OCI-LY7 (cell line): ENCODE measurements around the gene THRA. TPM values are rescaled to one million over a fixed set of nuclear protein-coding genes. Genes with fewer than 3 reads are reported as not detected.
A peak's percentile ranks its signal among the peaks of the same experiment; 100 is the strongest.

Experiments used
- BruUV-seq: library from RNA; stranded (reverse); fragments of 400-500 nt; replicated peaks from 2 replicates; lab custom pipeline; 2021; lab: Mats Ljungman, UMichigan
- CTCF ChIA-PET: fragments of 300-600 bp; sonication (Branson Sonifier 250); formaldehyde crosslinking; loops from one replicate; lab custom pipeline; 2022; ENCODE audit warnings: antibody characterized with exemption; ENCODE audit not compliant: unreplicated experiment; lab: Charles Lee
- POLR2A ChIA-PET: fragments of 300-600 bp; sonication (Branson Sonifier 250); formaldehyde crosslinking; loops from one replicate; lab custom pipeline; 2022; ENCODE audit warnings: antibody characterized with exemption; lab: Charles Lee
- DNase-seq: peaks from one replicate; pipeline ENCODE4 v3.0.0-alpha.2; 2015; ENCODE audit warnings: low spot score
- H2AFZ ChIP-seq: fragments of 200-600 bp; sonication (generic), shearing (Covaris generic); 2 replicates; pipeline ENCODE4 v1.6.1; 2014; ENCODE audit warnings: mild to moderate bottlenecking, antibody characterized with exemption, low read length, moderate library complexity
- H3K27ac ChIP-seq: fragments of 200-600 bp; sonication (generic); 2 replicates; pipeline ENCODE4 v1.5.1; 2014; ENCODE audit warnings: mixed run types, low read depth, mild to moderate bottlenecking, moderate library complexity, low read length, inconsistent platforms; ENCODE audit not compliant: poor library complexity, severe bottlenecking
- H3K36me3 ChIP-seq: fragments of 200-600 bp; sonication (generic); 2 replicates; pipeline ENCODE4 v1.6.1; 2014; ENCODE audit warnings: mild to moderate bottlenecking, antibody characterized with exemption, low read length, moderate library complexity, mixed read lengths; ENCODE audit not compliant: insufficient read depth
- H3K4me1 ChIP-seq: fragments of 200-600 bp; sonication (generic); 2 replicates; pipeline ENCODE4 v1.5.1; 2014; ENCODE audit warnings: mild to moderate bottlenecking, low read length; ENCODE audit not compliant: insufficient read depth, poor library complexity, severe bottlenecking
- H3K4me2 ChIP-seq: fragments of 200-600 bp; sonication (generic); 2 replicates; pipeline ENCODE4 v1.6.1; 2014; ENCODE audit warnings: mild to moderate bottlenecking, low read length
- H3K4me3 ChIP-seq: fragments of 200-600 bp; sonication (generic); 2 replicates; pipeline ENCODE4 v1.5.1; 2014; ENCODE audit warnings: mild to moderate bottlenecking, low read depth, low read length; ENCODE audit not compliant: poor library complexity, severe bottlenecking
- H3K79me2 ChIP-seq: fragments of 200-600 bp; sonication (generic); 2 replicates; pipeline ENCODE4 v1.6.1; 2016; ENCODE audit warnings: low read depth, mild to moderate bottlenecking, low read length, moderate library complexity, mixed read lengths; ENCODE audit not compliant: insufficient read depth
- H3K9me2 ChIP-seq: fragments of 200-600 bp; sonication (generic); 2 replicates; pipeline ENCODE4 v1.6.1; 2016; ENCODE audit warnings: mild to moderate bottlenecking, low read length, mixed read lengths; ENCODE audit not compliant: insufficient read depth
- H3K9me3 ChIP-seq: fragments of 200-600 bp; sonication (generic); 2 replicates; pipeline ENCODE4 v1.6.1; 2014; ENCODE audit warnings: mild to moderate bottlenecking, mixed run types, low read length, mixed read lengths
- H4K20me1 ChIP-seq: fragments of 200-600 bp; sonication (generic); 2 replicates; pipeline ENCODE4 v1.6.1; 2014; ENCODE audit warnings: mild to moderate bottlenecking, antibody characterized with exemption, low read length, moderate library complexity, mixed read lengths; ENCODE audit not compliant: insufficient read depth
- CTCF ChIP-seq: fragments of 200-600 bp; sonication (generic); conservative IDR thresholded peaks from 2 replicates; pipeline ENCODE4 v1.5.1; 2014; ENCODE audit warnings: mild to moderate bottlenecking, antibody characterized with exemption, low read length, moderate library complexity, mixed read lengths
- EZH2phosphoT487 ChIP-seq: fragments of 200-600 bp; sonication (generic); IDR thresholded peaks from 2 replicates; pipeline ENCODE4 v1.6.1; 2018; ENCODE audit warnings: low read depth, borderline replicate concordance, mild to moderate bottlenecking, mixed run types, antibody characterized with exemption, low read length, moderate library complexity, mixed read lengths
- intact Hi-C: fragments of 100-400 bp; cut with micrococcal nuclease; formaldehyde crosslinking; loops from one replicate; pipeline ENCODE4 v1.10.0; 2022; ENCODE audit not compliant: unreplicated experiment
- total RNA-seq, 2 experiments: library from RNA; depleted of rRNA in 1 of 2; stranded (reverse); fragments of >200 nt in 1 of 2; shearing (Covaris generic) in 1 of 2; gene quantifications; 2 replicates each; pipeline ENCODE4 v1.2.3, GENCODE V29; 2014 to 2022

The THRA gene
- total RNA-seq, 2 experiments from 2014 or later: 3.9 to 9.3 TPM

DNA sequence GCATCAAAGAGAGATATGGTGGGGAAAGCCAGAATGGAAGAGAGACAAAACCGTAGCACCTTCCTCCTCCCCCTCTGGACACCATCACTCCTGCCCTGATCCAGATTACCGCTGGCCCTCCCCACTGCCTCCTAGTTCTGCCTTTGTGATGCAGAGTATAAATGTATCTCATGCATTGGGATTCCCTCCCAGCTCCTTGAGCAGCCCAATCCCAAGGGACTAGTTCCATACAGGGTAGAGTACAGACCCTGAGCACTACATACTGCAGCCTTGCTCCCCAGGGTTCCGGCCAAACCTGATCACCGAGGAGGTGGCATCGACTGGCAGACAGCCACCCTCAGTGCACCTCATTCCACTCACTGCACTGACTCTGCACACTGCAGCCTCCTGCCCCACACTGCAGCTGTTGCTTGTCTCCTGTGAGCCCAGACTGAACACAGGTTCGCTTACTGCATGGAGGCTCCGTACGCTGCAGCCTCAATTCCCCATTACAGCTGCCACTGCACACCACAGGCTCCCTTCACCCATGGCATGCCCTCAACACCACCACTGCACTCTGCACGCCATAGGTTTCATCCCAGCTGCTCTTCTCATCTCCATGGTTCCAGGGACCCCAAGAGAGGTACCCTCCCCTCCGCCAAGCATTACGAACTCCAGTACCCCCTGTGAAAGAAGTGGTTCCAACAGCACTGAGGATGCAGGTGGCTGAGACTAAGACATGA lies 1.7 kb upstream of the THRA start:
- no peak overlapping the region for H3K4me2 ChIP-seq
- no peak overlapping the region for H3K4me3 ChIP-seq
- BruUV-seq: no TSS peak
- H3K36me3 ChIP-seq: no peaks in the 10 kb centered on the region
- no peaks in the 10 kb centered on the region for H3K9me3 ChIP-seq
- H3K79me2 ChIP-seq: no peaks in the 10 kb centered on the region
- no peak for DNase-seq
- peaks cover 32% of the 10 kb centered on the region for H3K4me1 ChIP-seq
- H2AFZ ChIP-seq: no peak overlapping the region
- intact Hi-C loops: no loop called here
- H4K20me1 ChIP-seq: no peaks in the 10 kb centered on the region
- no peak for TF ChIP-seq EZH2phosphoT487
- no peak for TF ChIP-seq CTCF
- CTCF ChIA-PET: no interaction called here
- no peak overlapping the region for H3K27ac ChIP-seq
- H3K9me2 ChIP-seq: no peaks in the 10 kb centered on the region
- POLR2A ChIA-PET: no interaction called here

- DNase-seq: no peak
- Histone ChIP-seq H3K9me3 (no peaks in the 10 kb centered on the region), H4K20me1 (no peaks in the 10 kb centered on the region), H2AFZ (no peak overlapping the region; the same call in 1 of the 2 replicates), H3K4me1 (peaks cover 32% of the 10 kb centered on the region), H3K9me2 (no peaks in the 10 kb centered on the region), H3K4me3 (no peak overlapping the region), H3K27ac (no peak overlapping the region), H3K36me3 (no peaks in the 10 kb centered on the region), H3K79me2 (no peaks in the 10 kb centered on the region), H3K4me2 (peak overlapping the region; percentile 62)
- POLR2A ChIA-PET: interaction anchor here (0.5 kb wide), 1 partner anchor 43 kb away, joined by 3 read pairs; no protein-coding TSS in a partner anchor
- TF ChIP-seq CTCF: no peak
- TF ChIP-seq EZH2phosphoT487: no peak
- intact Hi-C loops: loop anchor here (2.0 kb wide), 1 partner anchor 49 kb away; no protein-coding TSS in a partner anchor
- BruUV-seq: no TSS peak
- CTCF ChIA-PET: no interaction called here
Measured at GRCh38 chr17:40061609-40062038, 1.1 kb upstream of the THRA start.
